GM13977 (cell line): Measurements from ENCODE around the gene NIM1K.
"Not testable (repeated sequence)": the region's sequence is repeated elsewhere in the genome, so short reads cannot be mapped to it uniquely, and the experiment has no call there.

ENCODE experiments used
- DNase-seq: peaks from one replicate; pipeline ENCODE4 v3.0.0; 2012; ENCODE audit warnings: low spot score
- in situ Hi-C: fragments of 300-500 bp; cut with MboI; formaldehyde crosslinking; loops from one replicate; pipeline ENCODE4 v1.12.0; 2022; ENCODE audit warnings: low sequenced_read_pairs, low pct_unique_long_range_greater_than_20kb, mixed read lengths, inconsistent platforms; ENCODE audit not compliant: unreplicated experiment
- TF ChIP-seq, protein P1 (sequence below): IDR thresholded peaks from 2 replicates; pipeline ENCODE4 v1.5.1; 2012; ENCODE audit warnings: mild to moderate bottlenecking, control low read depth; ENCODE audit not compliant: insufficient read depth; ENCODE audit errors: extremely low read depth, missing control alignments

NIM1K gene

DNA sequence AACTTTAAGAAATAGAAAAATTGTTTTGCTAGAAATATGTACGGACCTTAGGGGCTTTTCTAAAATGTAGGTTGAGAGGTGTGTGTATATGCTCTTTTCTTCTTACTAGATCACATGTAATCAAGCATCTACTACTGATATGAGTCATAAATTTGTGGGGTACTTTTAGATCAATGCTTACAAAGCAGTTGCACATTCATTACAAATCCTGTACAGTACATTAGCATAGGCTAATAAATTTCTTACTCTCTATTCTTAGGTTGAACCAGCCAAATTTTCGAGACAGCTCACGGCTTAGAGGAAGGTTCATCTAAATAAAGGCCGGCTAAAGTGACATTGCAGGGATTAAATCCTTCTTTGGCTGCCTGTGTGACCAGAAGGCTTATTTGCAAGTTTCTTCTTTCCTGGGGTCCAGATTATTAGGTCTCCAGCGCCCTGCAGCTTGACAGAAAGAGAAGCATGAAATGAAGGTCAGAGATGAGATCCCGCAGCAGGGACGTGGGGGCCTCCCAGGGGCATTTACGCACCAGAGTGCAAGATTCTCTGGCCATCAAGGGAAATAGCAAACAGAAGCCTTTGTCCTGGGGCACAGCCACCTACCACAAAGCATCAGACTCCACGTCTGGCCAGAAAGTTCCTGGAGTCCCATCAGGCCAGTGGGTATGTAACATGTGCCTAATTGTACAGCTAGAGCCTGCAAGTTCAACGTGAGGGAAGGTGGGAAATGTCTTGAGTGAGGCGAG is 53.0 kb downstream of the NIM1K start:
- peak; percentile 69 for DNase-seq
- in situ Hi-C loops, result no loop called here
- TF ChIP-seq, protein P1, sequence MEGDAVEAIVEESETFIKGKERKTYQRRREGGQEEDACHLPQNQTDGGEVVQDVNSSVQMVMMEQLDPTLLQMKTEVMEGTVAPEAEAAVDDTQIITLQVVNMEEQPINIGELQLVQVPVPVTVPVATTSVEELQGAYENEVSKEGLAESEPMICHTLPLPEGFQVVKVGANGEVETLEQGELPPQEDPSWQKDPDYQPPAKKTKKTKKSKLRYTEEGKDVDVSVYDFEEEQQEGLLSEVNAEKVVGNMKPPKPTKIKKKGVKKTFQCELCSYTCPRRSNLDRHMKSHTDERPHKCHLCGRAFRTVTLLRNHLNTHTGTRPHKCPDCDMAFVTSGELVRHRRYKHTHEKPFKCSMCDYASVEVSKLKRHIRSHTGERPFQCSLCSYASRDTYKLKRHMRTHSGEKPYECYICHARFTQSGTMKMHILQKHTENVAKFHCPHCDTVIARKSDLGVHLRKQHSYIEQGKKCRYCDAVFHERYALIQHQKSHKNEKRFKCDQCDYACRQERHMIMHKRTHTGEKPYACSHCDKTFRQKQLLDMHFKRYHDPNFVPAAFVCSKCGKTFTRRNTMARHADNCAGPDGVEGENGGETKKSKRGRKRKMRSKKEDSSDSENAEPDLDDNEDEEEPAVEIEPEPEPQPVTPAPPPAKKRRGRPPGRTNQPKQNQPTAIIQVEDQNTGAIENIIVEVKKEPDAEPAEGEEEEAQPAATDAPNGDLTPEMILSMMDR, result no peak

DNA sequence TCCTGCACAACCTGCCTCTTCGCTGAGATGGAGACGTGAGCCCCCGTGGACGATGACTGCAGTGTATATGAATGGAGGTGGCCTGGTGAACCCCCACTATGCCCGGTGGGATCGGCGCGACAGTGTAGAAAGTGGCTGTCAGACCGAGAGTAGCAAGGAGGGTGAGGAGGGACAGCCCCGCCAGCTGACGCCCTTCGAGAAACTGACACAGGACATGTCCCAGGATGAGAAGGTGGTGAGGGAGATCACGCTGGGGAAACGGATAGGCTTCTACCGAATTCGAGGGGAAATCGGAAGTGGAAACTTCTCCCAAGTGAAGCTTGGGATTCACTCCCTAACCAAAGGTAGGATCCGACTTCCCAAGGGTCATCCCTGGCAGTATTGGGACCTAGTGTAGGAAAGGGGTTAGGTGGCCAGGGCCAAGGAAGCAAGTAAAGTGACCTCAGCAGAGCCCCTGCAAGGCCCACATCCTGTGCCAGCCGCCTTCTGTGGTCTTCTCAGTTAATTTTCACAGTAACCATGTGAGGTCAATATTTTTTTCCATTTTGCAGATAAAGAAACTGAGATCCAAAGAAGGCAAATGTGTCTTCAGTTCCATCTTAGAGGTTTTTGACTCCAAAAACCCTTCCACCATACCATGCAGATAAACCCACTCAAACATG is 53.8 kb downstream of the NIM1K start:
- no peak for DNase-seq
- TF ChIP-seq, protein P1, result no peak
- in situ Hi-C loops, result no loop called here

DNA sequence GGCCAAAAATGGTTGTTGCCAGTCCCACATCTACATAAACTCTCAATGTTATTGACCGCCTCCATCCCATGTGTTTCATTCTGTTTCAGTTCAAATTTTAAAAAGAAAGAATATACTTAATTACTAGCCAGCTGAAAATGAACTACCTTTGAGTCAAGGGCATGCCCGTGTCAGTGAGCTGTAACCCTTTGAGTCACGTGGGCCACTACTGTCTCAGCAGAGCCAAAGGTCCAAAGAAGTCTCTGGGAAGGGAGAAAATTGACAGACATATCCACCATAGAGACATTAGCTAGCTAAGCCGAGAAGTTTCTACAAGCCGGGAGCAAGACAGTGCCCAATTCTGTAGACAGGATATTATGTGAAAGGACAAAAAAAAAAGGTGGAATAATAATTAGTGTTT is 59.7 kb downstream of the NIM1K start:
- in situ Hi-C loops, result no loop called here
- TF ChIP-seq, protein P1, result no peak
- no peak for DNase-seq

DNA sequence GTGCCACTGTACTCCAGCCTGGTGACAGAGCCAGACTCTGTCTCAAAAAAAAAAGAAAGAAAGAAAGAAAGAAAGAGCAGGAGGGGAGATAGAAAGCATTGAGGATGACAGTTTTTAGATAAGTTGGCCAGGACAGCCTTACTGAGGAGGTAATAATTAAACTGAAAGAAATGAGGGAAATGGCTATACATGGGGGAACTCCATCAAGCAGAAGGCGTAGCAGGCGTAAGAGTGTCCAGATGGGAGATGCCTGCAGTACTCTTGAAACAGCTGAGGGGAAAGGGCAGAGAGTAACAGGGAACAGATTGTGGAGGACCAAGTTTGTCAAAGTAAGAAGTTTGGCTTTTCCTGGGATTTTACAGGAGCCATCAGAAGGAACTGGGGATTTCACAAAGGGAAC is 63.7 kb downstream of the NIM1K start:
- no peak for DNase-seq
- in situ Hi-C loops, result no loop called here
- TF ChIP-seq, protein P1, result no peak

DNA sequence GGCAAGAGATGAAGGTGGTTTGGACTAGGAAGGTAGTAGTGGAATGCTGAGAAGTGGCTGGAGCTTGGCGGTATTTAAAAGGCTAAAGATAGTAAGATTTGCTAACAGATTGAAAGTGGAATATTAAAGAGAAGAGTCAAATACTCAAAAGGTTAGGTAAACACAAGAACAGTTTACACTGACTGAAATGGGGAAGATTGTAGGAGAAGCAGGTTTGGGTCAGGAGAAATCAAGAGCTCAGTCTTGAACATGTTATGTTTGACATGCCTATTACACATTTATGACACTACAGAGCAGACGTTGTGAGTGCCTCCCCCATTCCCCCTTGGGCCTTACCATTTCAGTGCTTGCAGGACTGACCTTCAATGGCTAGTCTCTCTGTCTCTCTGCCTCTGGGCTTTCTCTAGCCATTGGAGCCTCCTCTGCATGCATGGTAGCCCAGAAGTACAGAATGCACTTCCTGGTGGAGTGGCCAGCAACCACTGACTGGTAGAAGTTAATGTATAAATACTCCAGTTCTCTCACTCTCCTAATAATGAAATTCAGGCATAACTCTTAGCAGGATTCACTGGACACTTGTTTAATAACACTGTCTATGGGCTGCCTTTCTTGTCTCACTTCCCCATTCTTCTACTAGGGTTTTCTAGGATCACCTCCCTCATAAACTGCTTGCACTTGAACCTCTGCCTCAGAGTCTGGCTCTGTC is 64.4 kb downstream of the NIM1K start:
- in situ Hi-C loops, result no loop called here

DNA sequence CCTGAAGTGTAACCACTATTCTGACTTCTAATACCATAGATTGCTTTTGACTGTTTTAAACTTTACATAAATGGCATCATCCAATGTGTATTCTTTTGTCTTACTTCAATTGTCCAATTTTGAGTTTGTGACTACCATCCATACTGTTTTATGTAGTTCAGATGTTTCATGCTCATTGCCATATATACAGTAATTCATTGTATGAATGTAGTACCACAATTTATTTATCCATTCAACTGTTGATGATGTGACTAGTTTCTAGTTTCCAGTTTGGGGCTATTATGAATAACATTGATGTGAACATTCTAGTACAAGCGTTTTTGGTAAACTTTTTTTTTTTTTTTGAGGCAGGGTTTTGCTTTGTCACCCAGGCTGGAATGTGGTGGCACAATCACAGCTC is 66.1 kb downstream of the NIM1K start:
- in situ Hi-C loops, result no loop called here
- DNase-seq, result no peak
- TF ChIP-seq, protein P1, result no peak

More for the DNA sequence above, 64.4 kb downstream of the NIM1K start:
- no peak for DNase-seq
- TF ChIP-seq, protein P1, result no peak

DNA sequence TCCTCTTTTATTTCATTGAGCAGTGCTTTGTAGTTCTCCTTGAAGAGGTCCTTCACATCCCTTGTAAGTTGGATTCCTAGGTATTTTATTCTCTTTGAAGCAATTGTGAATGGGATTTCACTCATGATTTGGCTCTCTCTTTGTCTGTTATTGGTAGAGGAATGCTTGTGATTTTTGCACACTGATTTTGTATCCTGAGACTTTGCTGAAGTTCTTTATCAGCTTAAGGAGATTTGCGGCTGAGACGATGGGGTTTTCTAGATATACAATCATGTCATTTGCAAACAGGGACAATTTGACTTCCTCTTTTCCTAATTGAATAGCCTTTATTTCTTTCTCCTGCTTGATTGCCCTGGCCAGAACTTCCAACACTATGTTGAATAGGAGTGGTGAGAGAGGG is 70.2 kb downstream of the NIM1K start:
- in situ Hi-C loops, DNase-seq: not testable (repeated sequence)
